ENCODE data around the gene VNN1. TPM values are rescaled to one million over a fixed set of nuclear protein-coding genes. Genes with fewer than 3 reads are reported as not detected.

VNN1 gene
- total and polyA plus RNA-seq, 2 donors (not counting 3 experiments of a cell fraction or from before 2014, with no cell fraction given) = not detected

DNA sequence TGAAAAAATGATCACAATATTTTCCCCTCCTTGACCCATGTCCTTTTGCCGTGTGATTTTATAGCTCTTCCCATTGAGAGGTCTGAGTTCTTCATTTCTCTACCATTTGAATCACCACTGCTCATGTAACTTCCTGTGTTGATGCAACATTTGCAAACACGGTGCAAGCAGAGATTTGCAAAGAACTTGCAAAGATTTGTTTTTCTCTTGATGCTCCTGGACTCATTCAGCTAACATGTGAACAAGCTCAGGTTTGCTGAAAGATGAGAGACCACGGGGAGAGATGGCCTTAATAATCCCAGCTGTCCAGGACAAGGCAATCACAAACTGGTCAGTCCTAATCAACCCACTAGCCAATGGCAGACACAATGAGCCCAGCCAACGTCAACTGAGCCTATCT lies 35.3 kb upstream of the VNN1 start:
- H4K20me1 ChIP-seq (replicated peaks; ENCODE audit: control insufficient read depth, extremely low read depth, insufficient read depth, low read length) = no peaks in the 10 kb centered on the region
- CTCF ChIA-PET = interaction anchor here (1.0 to 1.1 kb wide), 3 partner anchors 14 to 79 kb away, joined by 3 read pairs; no protein-coding TSS in a partner anchor
- no peaks in the 10 kb centered on the region for H3K4me1 ChIP-seq (ENCODE audit: control insufficient read depth, extremely low read depth, insufficient read depth, low read length)
- no peaks in the 10 kb centered on the region for H3K79me2 ChIP-seq (ENCODE audit: control insufficient read depth, insufficient read depth, low read length)
- H3K9me3 ChIP-seq (replicated peaks; ENCODE audit: control insufficient read depth, insufficient read depth, low read length) = no peaks in the 10 kb centered on the region
- no peaks in the 10 kb centered on the region for H3K27me3 ChIP-seq (ENCODE audit: control insufficient read depth in 2 of 2, insufficient read depth in 2 of 2, low read length in 2 of 2)
- H3K4me3 ChIP-seq (replicated peaks in 1 of 3; ENCODE audit: insufficient read depth in 1 of 3, low read depth in 1 of 3, low read length in 3 of 3) = no peak overlapping the region
- DNase-seq (ENCODE audit: low read depth, low spot score) = no peak
- no peak overlapping the region for H2AFZ ChIP-seq (ENCODE audit: low read depth, low read length)
- BruUV-seq (replicated peaks) = no TSS peak
- POLR2A ChIA-PET = no interaction called here
- no peaks in the 10 kb centered on the region for H3K9me1 ChIP-seq (replicated peaks; ENCODE audit: control insufficient read depth, extremely low read depth, insufficient read depth, low read length)
- H3K36me3 ChIP-seq (ENCODE audit: control insufficient read depth in 2 of 2, extremely low read depth in 1 of 2, insufficient read depth in 2 of 2, low read length in 2 of 2) = no peaks in the 10 kb centered on the region
- H3K27ac ChIP-seq (ENCODE audit: insufficient read depth, low read depth, low read length) = no peak overlapping the region
- H3K4me2 ChIP-seq (ENCODE audit: insufficient read depth, low read length) = no peak overlapping the region
- no peak for FAIRE-seq
- no peak for TF ChIP-seq JUN (IDR thresholded peaks at IDR 0.05; ENCODE audit: borderline replicate concordance, insufficient read depth, insufficient read length, low read depth)
- TF ChIP-seq FOS (IDR thresholded peaks at IDR 0.05; ENCODE audit: borderline replicate concordance, insufficient read depth, low read length) = no peak
- TF ChIP-seq POLR2A (IDR thresholded peaks at IDR 0.05; ENCODE audit: low read depth, low read length) = no peak
- TF ChIP-seq POLR2AphosphoS5 (IDR thresholded peaks at IDR 0.05; ENCODE audit: insufficient read depth, low read depth, low read length) = no peak
- no peak for TF ChIP-seq EZH2 (IDR thresholded peaks at IDR 0.05; ENCODE audit: borderline replicate concordance, low read depth, low read length, severe bottlenecking)
- TF ChIP-seq MYC (IDR thresholded peaks at IDR 0.05; ENCODE audit: low read depth, low read length) = no peak
- TF ChIP-seq, protein P1, sequence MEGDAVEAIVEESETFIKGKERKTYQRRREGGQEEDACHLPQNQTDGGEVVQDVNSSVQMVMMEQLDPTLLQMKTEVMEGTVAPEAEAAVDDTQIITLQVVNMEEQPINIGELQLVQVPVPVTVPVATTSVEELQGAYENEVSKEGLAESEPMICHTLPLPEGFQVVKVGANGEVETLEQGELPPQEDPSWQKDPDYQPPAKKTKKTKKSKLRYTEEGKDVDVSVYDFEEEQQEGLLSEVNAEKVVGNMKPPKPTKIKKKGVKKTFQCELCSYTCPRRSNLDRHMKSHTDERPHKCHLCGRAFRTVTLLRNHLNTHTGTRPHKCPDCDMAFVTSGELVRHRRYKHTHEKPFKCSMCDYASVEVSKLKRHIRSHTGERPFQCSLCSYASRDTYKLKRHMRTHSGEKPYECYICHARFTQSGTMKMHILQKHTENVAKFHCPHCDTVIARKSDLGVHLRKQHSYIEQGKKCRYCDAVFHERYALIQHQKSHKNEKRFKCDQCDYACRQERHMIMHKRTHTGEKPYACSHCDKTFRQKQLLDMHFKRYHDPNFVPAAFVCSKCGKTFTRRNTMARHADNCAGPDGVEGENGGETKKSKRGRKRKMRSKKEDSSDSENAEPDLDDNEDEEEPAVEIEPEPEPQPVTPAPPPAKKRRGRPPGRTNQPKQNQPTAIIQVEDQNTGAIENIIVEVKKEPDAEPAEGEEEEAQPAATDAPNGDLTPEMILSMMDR (IDR thresholded peaks at IDR 0.05; ENCODE audit: extremely low read depth in 1 of 2, insufficient read depth in 1 of 2, low read depth in 1 of 2, low read length in 2 of 2) = no peak
- no peak for TF ChIP-seq GATA2 (IDR thresholded peaks at IDR 0.05; ENCODE audit: insufficient read depth, insufficient read length, low read depth, low read length)
- TF ChIP-seq, protein P2, sequence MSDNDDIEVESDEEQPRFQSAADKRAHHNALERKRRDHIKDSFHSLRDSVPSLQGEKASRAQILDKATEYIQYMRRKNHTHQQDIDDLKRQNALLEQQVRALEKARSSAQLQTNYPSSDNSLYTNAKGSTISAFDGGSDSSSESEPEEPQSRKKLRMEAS (IDR thresholded peaks at IDR 0.05; ENCODE audit: insufficient read depth, insufficient read length) = no peak
- intact Hi-C loops (cut with micrococcal nuclease) (no loop called here), dilution Hi-C loops (cut with MboI; ENCODE audit: extremely low pct_ligation_motif_present, low sequenced_read_pairs) (no loop called here)
- H3K9ac ChIP-seq (replicated peaks; ENCODE audit: extremely low read depth, insufficient read depth, low read length) = no peak overlapping the region

Data from endothelial cell of umbilical vein (primary cell).